K562 (cell line): ENCODE measurements around the gene VIM. TPM values are rescaled to one million over a fixed set of nuclear protein-coding genes. Genes with fewer than 3 reads are reported as not detected.
A peak's percentile ranks its signal among the peaks of the same experiment; 100 is the strongest.

Source experiments
- ATAC-seq: fragments of 200-7000 bp; cut with Tn5 transposase; 3 replicates; pipeline ENCODE4 v1.9.1; 2020; ENCODE audit warnings: moderate library complexity
- BruUV-seq: library from RNA; stranded (reverse); fragments of 400-500 nt; replicated peaks from 2 replicates; lab custom pipeline; 2021; lab: Mats Ljungman, UMichigan
- CTCF ChIA-PET: fragments of 300-600 bp; formaldehyde crosslinking; extraction: SDS; loops from one replicate; lab custom pipeline; 2021; ENCODE audit warnings: low intra/inter-chr PET ratio; lab: Yijun Ruan, JAX
- POLR2A ChIA-PET: fragments of 300-600, 350-650 bp; sonication (Branson Sonifier 250); formaldehyde crosslinking; extraction: SDS; loops from one replicate; lab custom pipeline; 2021; ENCODE audit warnings: antibody characterized with exemption, inconsistent platforms; lab: Yijun Ruan, JAX
- DNase-seq, 4 experiments: peaks; one replicate each; pipeline versions ENCODE4 v3.0.0 to v3.0.0-alpha.2; 2011 to 2018; ENCODE audit warnings: low spot score in 3 of 4, mixed read lengths in 3 of 4; ENCODE audit errors: extremely low read depth in 1 of 4
- FAIRE-seq: peaks from 2 replicates; lab custom pipeline; 2011; peaks lifted over from hg19 to GRCh38; lab: Jason Lieb, UNC
- H2AFZ ChIP-seq: 2 replicates; pipeline ENCODE4 v1.6.0; 2011; ENCODE audit warnings: low read depth, low read length, control low read depth, inconsistent platforms
- H3K27ac ChIP-seq: fragments of 200-600 bp; 3 replicates; pipeline ENCODE4 v1.8.0; 2011; ENCODE audit warnings: low read depth, mild to moderate bottlenecking, control low read depth, inconsistent platforms, low read length, moderate library complexity, mixed read lengths; ENCODE audit errors: extremely low read depth
- H3K27me3 ChIP-seq, 2 experiments: fragments of 300-600 bp in 1 of 2; 2 replicates in 1 of 2; 3 replicates in 1 of 2; pipeline versions ENCODE4 v1.6.0 to v1.8.0; 2011; ENCODE audit warnings: inconsistent platforms in 2 of 2, low read length in 2 of 2, mild to moderate bottlenecking in 1 of 2, mixed read lengths in 1 of 2, moderate library complexity in 1 of 2; ENCODE audit not compliant: control insufficient read depth in 2 of 2, insufficient read depth in 2 of 2
- H3K36me3 ChIP-seq: fragments of 300-600 bp; 3 replicates; pipeline ENCODE4 v1.8.0; 2011; ENCODE audit warnings: mild to moderate bottlenecking, low read length, inconsistent platforms; ENCODE audit not compliant: control insufficient read depth, insufficient read depth
- H3K4me1 ChIP-seq, 2 experiments: fragments of 200-600 bp in 1 of 2; replicated peaks in 1 of 2; 2 replicates in 1 of 2; 3 replicates in 1 of 2; pipeline versions ENCODE4 v1.5.1 to v1.8.0; 2011; ENCODE audit warnings: inconsistent platforms in 2 of 2, low read length in 2 of 2, mild to moderate bottlenecking in 1 of 2, mixed read lengths in 1 of 2, moderate library complexity in 1 of 2; ENCODE audit not compliant: control insufficient read depth in 2 of 2, insufficient read depth in 2 of 2
- H3K4me2 ChIP-seq: 2 replicates; pipeline ENCODE4 v1.6.1; 2011; ENCODE audit warnings: low read length, control low read depth, inconsistent platforms, mixed read lengths; ENCODE audit not compliant: insufficient read depth
- H3K4me3 ChIP-seq: fragments of 200-600 bp; sonication (generic), shearing (Covaris generic); 2 replicates; pipeline ENCODE4 v1.5.1; 2016; ENCODE audit warnings: control low read depth, inconsistent platforms
- H3K79me2 ChIP-seq: fragments of 200-600 bp; 3 replicates; pipeline ENCODE4 v1.8.0; 2011; ENCODE audit warnings: low read length, inconsistent platforms; ENCODE audit not compliant: control insufficient read depth, insufficient read depth
- H3K9ac ChIP-seq, 2 experiments: 2 replicates each; pipeline versions ENCODE4 v1.6.0 to v1.6.1; 2011; ENCODE audit warnings: low read depth in 2 of 2, low read length in 2 of 2, control low read depth in 1 of 2, inconsistent platforms in 1 of 2, mild to moderate bottlenecking in 1 of 2, mixed read lengths in 1 of 2; ENCODE audit not compliant: insufficient read depth in 1 of 2
- H3K9me1 ChIP-seq: one replicate; pipeline ENCODE4 v1.6.0; 2011; ENCODE audit warnings: inconsistent platforms, mild to moderate bottlenecking, low read length, moderate library complexity; ENCODE audit not compliant: control insufficient read depth, insufficient read depth
- H3K9me3 ChIP-seq: replicated peaks from 2 replicates; pipeline ENCODE4 v1.5.1; 2011; ENCODE audit warnings: low read depth, low read length, inconsistent platforms; ENCODE audit not compliant: control insufficient read depth, insufficient read depth
- H4K20me1 ChIP-seq: replicated peaks from 2 replicates; pipeline ENCODE4 v1.6.1; 2011; ENCODE audit warnings: low read length, inconsistent platforms, mixed read lengths; ENCODE audit not compliant: control insufficient read depth, insufficient read depth
- CBX3 ChIP-seq, 2 experiments: IDR thresholded peaks; 1 replicate in 1 of 2; 2 replicates in 1 of 2; pipeline ENCODE4 v1.6.1; 2012; ENCODE audit warnings: inconsistent platforms in 2 of 2, low read length in 2 of 2, borderline replicate concordance in 1 of 2, control low read depth in 1 of 2
- EZH2 ChIP-seq: IDR thresholded peaks from 2 replicates; pipeline ENCODE4 v1.6.1; 2012; ENCODE audit warnings: low read depth, mild to moderate bottlenecking, inconsistent platforms, low read length, borderline replicate concordance
- GABPA ChIP-seq: fragments of 200-800 bp; sonication (Bioruptor generic); conservative IDR thresholded peaks from 2 replicates; pipeline ENCODE4 v1.6.1; 2016; ENCODE audit warnings: low read depth, missing genetic modification characterization, missing compliant biosample characterization
- HMG20A ChIP-seq: fragments of 450-650 bp; formaldehyde crosslinking; conservative IDR thresholded peaks from 2 replicates; pipeline ENCODE4 v1.4.0; 2020; ENCODE audit warnings: mild to moderate bottlenecking, mixed read lengths
- NFYB ChIP-seq: IDR thresholded peaks from 2 replicates; pipeline ENCODE4 v1.6.1; 2011; ENCODE audit warnings: mild to moderate bottlenecking, moderate library complexity; ENCODE audit not compliant: insufficient read length; ENCODE audit errors: extremely low read depth
- POLR2AphosphoS2 ChIP-seq: IDR thresholded peaks from 2 replicates; pipeline ENCODE4 v1.6.1; 2012; ENCODE audit warnings: low read length, improper control_type of control experiment
- POLR2AphosphoS5 ChIP-seq: IDR thresholded peaks from 2 replicates; pipeline ENCODE4 v1.6.1; 2011; ENCODE audit warnings: mild to moderate bottlenecking, low read depth, low read length, moderate library complexity; ENCODE audit not compliant: control insufficient read depth, insufficient read depth
- SRSF3 ChIP-seq: fragments of 200-400 bp; formaldehyde crosslinking; IDR thresholded peaks from 2 replicates; pipeline ENCODE4 v1.6.1; 2016; ENCODE audit warnings: mild to moderate bottlenecking, low read length, moderate library complexity; ENCODE audit not compliant: insufficient read depth
- U2AF2 ChIP-seq: fragments of 200-400 bp; formaldehyde crosslinking; optimal IDR thresholded peaks from 2 replicates; pipeline ENCODE3; 2017; ENCODE audit warnings: low read depth, mild to moderate bottlenecking, low read length
- ZC3H4 ChIP-seq: sonication (generic); formaldehyde crosslinking; IDR thresholded peaks from 2 replicates; pipeline ENCODE4 v1.9.0; 2021; ENCODE audit warnings: missing genetic modification reagents, borderline replicate concordance
- ZNF316 ChIP-seq: fragments of 450-650 bp; IDR thresholded peaks from 2 replicates; pipeline ENCODE4 v1.6.1; 2016
- ZNF586 ChIP-seq: fragments of 450-650 bp; formaldehyde crosslinking; conservative IDR thresholded peaks from 2 replicates; pipeline ENCODE4 v1.4.0; 2020; ENCODE audit warnings: mild to moderate bottlenecking, moderate library complexity
- ZSCAN32 ChIP-seq: fragments of 450-650 bp; formaldehyde crosslinking; IDR thresholded peaks from 2 replicates; pipeline ENCODE4 v1.4.0; 2020; ENCODE audit warnings: mild to moderate bottlenecking, moderate library complexity
- WGBS: fragments of 100-300 bp; shearing (Covaris generic); methylation state at CpG from one replicate; pipeline ENCODE4 v1.1.6; 2016; ENCODE audit warnings: low coverage, mixed read lengths; ENCODE audit not compliant: insufficient coverage; ENCODE audit errors: missing lambda C conversion rate; 5-methylcytosine and 5-hydroxymethylcytosine counted together
- in situ Hi-C: fragments of 300-500 bp; cut with MboI; formaldehyde crosslinking; loops from 4 replicates; pipeline ENCODE4 v1.15.0; 2018; ENCODE audit warnings: inconsistent platforms, mixed read lengths
- intact Hi-C: fragments of 100-400 bp; cut with micrococcal nuclease; formaldehyde crosslinking; loops from 2 replicates; pipeline ENCODE4 v1.14.2; 2022
- polyA plus RNA-seq, 8 experiments: library from polyadenylated mRNA; depleted of rRNA in 4 of 8; stranded (reverse) in 5 of 8; unstranded in 3 of 8; fragments of >200 nt; fragmentation: Nextera tagmentation in 2 of 8; fragmentation: Illumina TruSeq in 1 of 8; extraction: Ambion mirVana in 2 of 8; extraction: Trizol in 1 of 8; gene quantifications; 2 replicates each; pipeline versions ENCODE4 v1.2.1 to v1.2.3, GENCODE V29; 2011 to 2014; ENCODE audit warnings: inconsistent platforms in 1 of 8, missing spikeins in 1 of 8
- total RNA-seq, 7 experiments: library from RNA; depleted of rRNA in 6 of 7; stranded (reverse); fragments of >200 nt in 6 of 7; fragmentation: Illumina TruSeq in 2 of 7; extraction: Trizol in 2 of 7; gene quantifications; 2 replicates each; pipeline versions ENCODE4 v1.2.1 to v1.2.3, GENCODE V29; 2011 to 2021; ENCODE audit warnings: low replicate concordance in 1 of 7

VIM gene
- total and polyA plus RNA-seq, 9 of the 15 experiments (the other 6 are each of a cell fraction or from before 2014, with no cell fraction given): 86.0 to 621 (median 383) TPM

DNA sequence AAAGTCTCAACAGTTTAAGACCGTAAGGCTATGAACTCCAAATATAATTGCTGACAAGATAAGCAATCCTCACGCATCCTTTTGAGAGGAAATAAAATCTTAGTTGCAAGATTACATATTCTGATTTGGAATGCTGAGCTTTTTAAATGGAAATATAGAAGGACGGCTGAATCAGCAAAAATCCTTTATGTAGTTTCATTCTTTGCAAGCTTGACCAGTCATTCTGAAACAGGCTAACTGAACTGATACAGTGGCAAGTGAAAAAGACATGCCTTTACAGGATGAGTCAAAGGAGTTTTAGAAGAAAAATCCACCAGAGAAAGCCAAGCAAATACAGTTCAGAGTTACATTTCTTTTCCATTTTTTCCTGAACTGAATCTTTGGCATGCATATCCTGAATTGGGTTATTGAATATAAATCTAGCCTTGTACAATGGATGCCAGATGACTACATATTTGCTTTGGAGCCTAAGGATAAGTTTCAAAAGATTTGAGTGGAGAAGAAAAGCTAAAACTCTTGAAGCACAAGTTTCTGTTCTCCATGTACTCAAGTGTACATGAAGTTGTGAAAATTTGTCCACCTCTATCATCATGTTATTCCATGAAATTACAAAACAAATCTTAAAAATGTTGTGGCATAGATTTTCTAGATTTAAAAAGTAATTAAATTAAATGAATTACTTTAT lies 4.4 kb downstream of the VIM start (continued):
- TF ChIP-seq SRSF3 (no peak), ZNF316 (peak; percentile 96), GABPA (tag) (no peak), EZH2 (no peak), ZC3H4 (CRISPR knock-in tag) (no peak), ZSCAN32 (CRISPR knock-in tag) (no peak), U2AF2 (no peak), NFYB (no peak), HMG20A (CRISPR knock-in tag) (no peak)

DNA sequence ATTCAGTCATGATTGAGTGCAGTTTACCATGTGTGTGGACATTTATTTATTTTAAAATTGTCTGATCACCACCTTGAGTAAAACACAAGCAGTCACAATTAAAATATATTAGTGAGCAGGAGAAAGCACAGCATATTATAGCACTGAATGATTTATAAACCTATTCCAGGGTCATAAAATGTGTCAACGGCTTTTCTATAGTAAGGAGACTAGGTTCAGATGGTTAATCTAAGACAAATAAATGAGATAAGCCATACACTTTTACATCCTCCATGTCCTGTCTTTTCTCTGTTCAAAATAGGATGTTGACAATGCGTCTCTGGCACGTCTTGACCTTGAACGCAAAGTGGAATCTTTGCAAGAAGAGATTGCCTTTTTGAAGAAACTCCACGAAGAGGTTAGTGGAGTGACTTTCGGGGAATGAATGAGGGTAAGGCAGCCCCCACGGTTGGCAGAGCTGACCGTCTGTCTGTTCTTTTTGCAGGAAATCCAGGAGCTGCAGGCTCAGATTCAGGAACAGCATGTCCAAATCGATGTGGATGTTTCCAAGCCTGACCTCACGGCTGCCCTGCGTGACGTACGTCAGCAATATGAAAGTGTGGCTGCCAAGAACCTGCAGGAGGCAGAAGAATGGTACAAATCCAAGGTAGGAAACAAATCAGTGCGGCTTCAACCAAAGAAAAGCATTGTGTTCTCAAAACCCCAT lies 5.4 kb downstream of the VIM start:
- intact Hi-C loops: no loop called here
- Histone ChIP-seq H3K9me1 (no peaks in the 10 kb centered on the region), H3K9ac (no peak overlapping the region), H3K4me1 (peaks cover 7 to 24% of the 10 kb centered on the region in 2 experiments; a peak in 4 of 5 replicates), H3K27ac (no peak overlapping the region), H3K36me3 (peaks cover 70% of the 10 kb centered on the region), H3K4me2 (no peak overlapping the region), H3K4me3 (no peak overlapping the region), H4K20me1 (no peaks in the 10 kb centered on the region), H3K27me3 (no peaks in the 10 kb centered on the region), H3K9me3 (no peaks in the 10 kb centered on the region), H2AFZ (no peak overlapping the region), H3K79me2 (peaks cover 36% of the 10 kb centered on the region)
- in situ Hi-C loops: no loop called here
- ATAC-seq: no peak
- no peak for DNase-seq
- 86% methylated on average over 14 of the region's 14 CpGs for WGBS
- ChIA-PET CTCF (no interaction called here), POLR2A (no interaction called here)
- BruUV-seq: no TSS peak
- no peak for FAIRE-seq
- TF ChIP-seq POLR2AphosphoS5 (0 out of 2 replicates have a peak, but pooled peaks have one; percentile 43), CBX3 (IDR thresholded peaks at IDR 0.05; ENCODE audit: borderline replicate concordance in 1 of 2, low read length in 2 of 2) (no peak), ZNF586 (CRISPR knock-in tag) (no peak), POLR2AphosphoS2 (peak; percentile 75; the same call in 1 of the 2 replicates)
